Activated CD8-positive, alpha-beta T cell treated with anti-CD3 and anti-CD28 coated beads for 36 hours (primary cell): ENCODE results near the gene CYP3A5. TPM values are rescaled to one million over a fixed set of nuclear protein-coding genes. Genes with fewer than 3 reads are reported as not detected.
"Not testable (repeated sequence)": the region's sequence is repeated elsewhere in the genome, so short reads cannot be mapped to it uniquely, and the experiment has no call there.

Experiments used
- ATAC-seq: fragments of 200-7000 bp; cut with Tn5 transposase; one replicate; pipeline ENCODE4 v1.10.0; 2021; ENCODE audit warnings: mild to moderate bottlenecking, moderate library complexity
- CTCF ChIA-PET: fragments of 350-600 bp; sonication (Branson Sonifier 250); formaldehyde crosslinking; loops from one replicate; lab custom pipeline; 2021; ENCODE audit warnings: antibody characterized with exemption; lab: Charles Lee
- POLR2A ChIA-PET: fragments of 350-600 bp; sonication (Branson Sonifier 250); formaldehyde crosslinking; loops from one replicate; lab custom pipeline; 2021; ENCODE audit warnings: antibody characterized with exemption; lab: Charles Lee
- DNase-seq: peaks from one replicate; pipeline ENCODE4 v3.0.0-alpha.2; 2020
- H3K27ac Mint-ChIP-seq: one replicate; pipeline ENCODE4 v1.8.0; 2021; ENCODE audit warnings: mild to moderate bottlenecking, mixed read lengths
- H3K27me3 Mint-ChIP-seq: one replicate; pipeline ENCODE4 v1.8.0; 2021; ENCODE audit warnings: mixed read lengths
- H3K36me3 Mint-ChIP-seq: one replicate; pipeline ENCODE4 v1.8.0; 2021; ENCODE audit warnings: low read depth, mixed read lengths
- H3K4me1 Mint-ChIP-seq: one replicate; pipeline ENCODE4 v1.8.0; 2021; ENCODE audit warnings: low read depth, mixed read lengths
- H3K4me3 Mint-ChIP-seq: one replicate; pipeline ENCODE4 v1.8.0; 2021; ENCODE audit warnings: mild to moderate bottlenecking, moderate library complexity, mixed read lengths
- H3K9me3 Mint-ChIP-seq: one replicate; pipeline ENCODE4 v1.8.0; 2021; ENCODE audit warnings: mixed read lengths
- CTCF ChIP-seq: fragments of 200-600 bp; IDR thresholded peaks from one replicate; pipeline ENCODE4 v1.8.0; 2022; ENCODE audit warnings: antibody characterized with exemption, mild to moderate bottlenecking
- intact Hi-C: fragments of 100-400 bp; cut with micrococcal nuclease; formaldehyde crosslinking; loops from one replicate; pipeline ENCODE4 v1.10.0; 2022
- total RNA-seq, 2 experiments: library from RNA; stranded (reverse); gene quantifications; one replicate each; pipeline ENCODE4 v1.2.3, GENCODE V29; 2021

Gene CYP3A5
- total RNA-seq, 2 experiments from 2014 or later = not detected

GRCh38 chr7:99642027-99642426, 37.8 kb downstream of the CYP3A5 start:
- Mint-ChIP-seq H3K4me1 (peaks cover 62% of the 10 kb centered on the region), H3K36me3 (peaks cover 82% of the 10 kb centered on the region)
- peak; percentile 40 for ATAC-seq

GRCh38 chr7:99639267-99639666, 40.5 kb downstream of the CYP3A5 start:
- intact Hi-C loops = loop anchor here (10.0 kb wide), 1 partner anchor 196 kb away; no protein-coding TSS in a partner anchor
- POLR2A ChIA-PET = interaction anchor here (1.2 kb wide), 1 partner anchor 42 kb away, joined by 3 read pairs; no protein-coding TSS in a partner anchor
- ATAC-seq (no peak), DNase-seq (no peak)
- CTCF ChIA-PET = no interaction called here
- Mint-ChIP-seq H3K27ac (peak overlapping the region; percentile 73), H3K36me3 (peaks cover 76% of the 10 kb centered on the region), H3K4me3 (no peak overlapping the region), H3K9me3 (no peaks in the 10 kb centered on the region), H3K4me1 (peaks cover 79% of the 10 kb centered on the region), H3K27me3 (no peaks in the 10 kb centered on the region)
- TF ChIP-seq CTCF = no peak

More at GRCh38 chr7:99642027-99642426, 37.8 kb downstream of the CYP3A5 start:
- DNase-seq = no peak
- no peaks in the 10 kb centered on the region for H3K27me3 Mint-ChIP-seq
- no peak for TF ChIP-seq CTCF
- H3K9me3 Mint-ChIP-seq = no peaks in the 10 kb centered on the region
- ChIA-PET POLR2A (interaction anchor here (1.0 to 3.0 kb wide), 2 partner anchors 10 to 12 kb away, joined by 3 to 10 read pairs; no protein-coding TSS in a partner anchor), CTCF (interaction anchor here (0.8 to 2.6 kb wide), 4 partner anchors 11 to 307 kb away, joined by 3 to 11 read pairs (median 5); no protein-coding TSS in a partner anchor)
- intact Hi-C loops = no loop called here
- H3K27ac Mint-ChIP-seq = peak overlapping the region; percentile 66
- H3K4me3 Mint-ChIP-seq = no peak overlapping the region

- no peak overlapping the region for H3K4me3 Mint-ChIP-seq
- no peaks in the 10 kb centered on the region for H3K9me3 Mint-ChIP-seq
- ATAC-seq = no peak
- ChIA-PET POLR2A (interaction anchor here (1.2 kb wide), 1 partner anchor 42 kb away, joined by 3 read pairs; no protein-coding TSS in a partner anchor), CTCF (no interaction called here)
- H3K36me3 Mint-ChIP-seq = peaks cover 76% of the 10 kb centered on the region
- TF ChIP-seq CTCF = no peak
- H3K27me3 Mint-ChIP-seq = no peaks in the 10 kb centered on the region
- intact Hi-C loops = loop anchor here (10.0 kb wide), 1 partner anchor 196 kb away; no protein-coding TSS in a partner anchor
- DNase-seq = no peak
- peaks cover 83% of the 10 kb centered on the region for H3K4me1 Mint-ChIP-seq
- H3K27ac Mint-ChIP-seq = peak overlapping the region; percentile 95
Observed at GRCh38 chr7:99638731-99639130, 41.1 kb downstream of the CYP3A5 start.

DNA sequence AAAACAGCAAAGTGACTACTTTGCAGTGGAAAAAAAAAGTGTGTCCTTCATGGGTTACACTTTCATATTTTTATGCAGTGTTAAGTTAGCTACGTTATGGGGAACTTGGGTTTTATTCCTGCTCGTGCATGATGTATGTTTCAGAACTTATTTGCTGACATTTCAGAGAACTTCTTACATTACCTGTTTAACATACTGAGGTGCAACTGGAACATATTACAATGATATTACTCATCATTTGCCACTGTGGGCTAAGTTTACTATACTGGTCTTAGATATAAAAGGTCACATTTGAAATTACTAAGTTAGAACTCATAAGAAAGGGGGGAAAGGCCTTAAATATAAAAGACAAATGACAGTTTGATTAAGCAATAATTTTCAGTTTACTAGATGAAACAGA, 42.4 kb downstream of the CYP3A5 start:
- peak overlapping the region; percentile 95 for H3K27ac Mint-ChIP-seq
- DNase-seq, H3K9me3 Mint-ChIP-seq, H3K27me3 Mint-ChIP-seq, CTCF ChIA-PET: not testable (repeated sequence)
- ATAC-seq = peak; percentile 81
- peaks cover 84% of the 10 kb centered on the region for H3K4me1 Mint-ChIP-seq
- POLR2A ChIA-PET = interaction anchor here (0.7 to 1.1 kb wide), 2 partner anchors 13 to 267 kb away, joined by 3 to 5 read pairs; no protein-coding TSS in a partner anchor
- H3K36me3 Mint-ChIP-seq = peaks cover 74% of the 10 kb centered on the region
- intact Hi-C loops = loop anchor here (10.0 kb wide), 1 partner anchor 197 kb away; no protein-coding TSS in a partner anchor
- peak overlapping the region; percentile 59 for H3K4me3 Mint-ChIP-seq

DNA sequence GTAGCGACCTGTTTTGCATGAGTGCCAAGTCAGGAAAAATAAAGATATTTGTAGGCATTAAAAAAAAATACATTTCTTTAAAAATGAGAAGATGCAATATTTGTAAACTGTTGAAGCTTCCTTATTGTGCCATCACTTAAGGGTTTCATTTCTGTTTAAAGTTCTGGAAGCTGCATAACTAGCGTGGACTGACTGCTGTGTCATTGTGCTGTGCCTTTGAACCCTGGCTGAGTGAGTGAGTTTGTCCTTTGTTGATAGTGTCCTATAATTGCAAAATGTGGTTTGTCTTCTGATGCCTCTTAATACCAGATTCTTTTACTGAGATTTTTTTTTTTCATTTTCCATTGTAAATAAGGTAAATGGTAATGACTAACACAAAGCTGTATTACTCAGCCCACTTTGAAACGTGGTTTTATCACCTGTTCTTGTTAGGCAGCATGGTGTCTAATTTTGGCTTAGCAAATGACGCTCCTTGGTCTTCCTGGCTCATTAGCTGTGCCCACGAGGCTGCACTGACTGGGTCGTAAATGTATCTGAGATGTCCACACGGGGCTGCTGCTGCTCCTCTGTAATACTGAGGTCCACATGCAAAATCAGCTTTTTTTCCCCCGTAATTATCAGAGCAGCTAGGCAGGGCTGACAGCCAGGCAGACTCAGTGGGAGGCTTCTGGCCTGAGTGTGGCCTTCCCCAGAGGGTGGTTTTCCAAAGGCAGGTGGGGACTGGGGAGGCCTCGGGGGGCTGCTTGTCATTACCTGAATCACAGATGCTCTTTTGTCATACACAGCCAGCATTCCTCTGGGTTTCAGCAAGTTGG, 48.3 kb downstream of the CYP3A5 start:
- H3K4me1 Mint-ChIP-seq = peaks cover 72% of the 10 kb centered on the region
- H3K27me3 Mint-ChIP-seq = no peaks in the 10 kb centered on the region
- peak; percentile 54 for TF ChIP-seq CTCF
- intact Hi-C loops = loop anchor here (10.0 kb wide), 1 partner anchor 203 kb away; no protein-coding TSS in a partner anchor
- H3K4me3 Mint-ChIP-seq = peak overlapping the region; percentile 41
- H3K36me3 Mint-ChIP-seq = peaks cover 70% of the 10 kb centered on the region
- CTCF ChIA-PET = interaction anchor here (0.8 to 1.7 kb wide), 22 partner anchors 10 to 360 kb away, joined by 3 to 13 read pairs (median 4); partner anchors contain the start of genes ZNF655 and ZSCAN25
- DNase-seq (peak; percentile 87), ATAC-seq (peak; percentile 97)
- no peaks in the 10 kb centered on the region for H3K9me3 Mint-ChIP-seq
- peak overlapping the region; percentile 96 for H3K27ac Mint-ChIP-seq
- POLR2A ChIA-PET = interaction anchor here (0.5 to 4.4 kb wide), 9 partner anchors 10 to 391 kb away, joined by 3 to 23 read pairs (median 3); partner anchors contain the start of genes FAM200A, ZNF655 and ZSCAN25
